ENCODE measurements around the gene AGBL4.
A peak's percentile ranks its signal among the peaks of the same experiment; 100 is the strongest.

Gene AGBL4

GRCh38 chr1:48718116-48718630 is 1305.6 kb downstream of the AGBL4 start:
- no peak overlapping the region for H3K4me3 Mint-ChIP-seq
- H3K9me3 Mint-ChIP-seq = no peaks in the 10 kb centered on the region
- H3K27me3 Mint-ChIP-seq (ENCODE audit: low read depth) = no peaks in the 10 kb centered on the region
- peaks cover 17% of the 10 kb centered on the region for H3K4me1 Mint-ChIP-seq
- no peaks in the 10 kb centered on the region for H3K36me3 Mint-ChIP-seq (ENCODE audit: low read depth)
- H3K27ac Mint-ChIP-seq = peak overlapping the region in 1 of 3 experiments; percentile 46
- TF ChIP-seq, protein P1, sequence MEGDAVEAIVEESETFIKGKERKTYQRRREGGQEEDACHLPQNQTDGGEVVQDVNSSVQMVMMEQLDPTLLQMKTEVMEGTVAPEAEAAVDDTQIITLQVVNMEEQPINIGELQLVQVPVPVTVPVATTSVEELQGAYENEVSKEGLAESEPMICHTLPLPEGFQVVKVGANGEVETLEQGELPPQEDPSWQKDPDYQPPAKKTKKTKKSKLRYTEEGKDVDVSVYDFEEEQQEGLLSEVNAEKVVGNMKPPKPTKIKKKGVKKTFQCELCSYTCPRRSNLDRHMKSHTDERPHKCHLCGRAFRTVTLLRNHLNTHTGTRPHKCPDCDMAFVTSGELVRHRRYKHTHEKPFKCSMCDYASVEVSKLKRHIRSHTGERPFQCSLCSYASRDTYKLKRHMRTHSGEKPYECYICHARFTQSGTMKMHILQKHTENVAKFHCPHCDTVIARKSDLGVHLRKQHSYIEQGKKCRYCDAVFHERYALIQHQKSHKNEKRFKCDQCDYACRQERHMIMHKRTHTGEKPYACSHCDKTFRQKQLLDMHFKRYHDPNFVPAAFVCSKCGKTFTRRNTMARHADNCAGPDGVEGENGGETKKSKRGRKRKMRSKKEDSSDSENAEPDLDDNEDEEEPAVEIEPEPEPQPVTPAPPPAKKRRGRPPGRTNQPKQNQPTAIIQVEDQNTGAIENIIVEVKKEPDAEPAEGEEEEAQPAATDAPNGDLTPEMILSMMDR (IDR thresholded peaks at IDR 0.05; ENCODE audit: unreplicated experiment in 3 of 3) = no peak

DNA sequence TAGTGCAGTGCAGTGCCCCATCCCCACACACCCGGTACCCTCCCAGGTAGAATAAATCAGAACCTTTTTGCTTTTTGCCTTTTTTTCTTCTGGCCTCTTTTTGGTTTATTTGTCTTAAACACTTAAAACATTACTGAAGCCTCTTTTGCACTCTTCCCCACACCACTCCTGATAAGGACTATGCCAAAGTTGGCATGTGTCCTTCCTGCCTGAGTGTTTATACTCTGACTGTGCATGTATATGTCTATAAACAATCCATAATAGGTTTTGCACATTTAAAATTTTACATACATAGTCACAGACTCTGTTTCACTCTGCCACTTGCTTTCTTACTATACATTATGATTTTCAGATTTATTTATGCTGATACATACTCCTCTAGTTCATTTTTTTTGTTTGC is 1306.7 kb downstream of the AGBL4 start:
- H3K36me3 Mint-ChIP-seq (ENCODE audit: low read depth) = no peaks in the 10 kb centered on the region
- H3K9me3 Mint-ChIP-seq = no peaks in the 10 kb centered on the region
- TF ChIP-seq, protein P1 (IDR thresholded peaks at IDR 0.05; ENCODE audit: unreplicated experiment in 3 of 3) = no peak
- peaks cover 17% of the 10 kb centered on the region for H3K4me1 Mint-ChIP-seq
- no peak overlapping the region for H3K4me3 Mint-ChIP-seq
- H3K27me3 Mint-ChIP-seq (ENCODE audit: low read depth) = no peaks in the 10 kb centered on the region
- no peak overlapping the region for H3K27ac Mint-ChIP-seq

GRCh38 chr1:48715921-48716320 is 1307.8 kb downstream of the AGBL4 start:
- TF ChIP-seq, protein P1 (IDR thresholded peaks at IDR 0.05; ENCODE audit: unreplicated experiment in 3 of 3) = no peak
- Mint-ChIP-seq H3K9me3 (no peaks in the 10 kb centered on the region), H3K27me3 (ENCODE audit: low read depth) (peaks cover 1% of the 10 kb centered on the region), H3K36me3 (ENCODE audit: low read depth) (no peaks in the 10 kb centered on the region), H3K27ac (no peak overlapping the region), H3K4me3 (no peak overlapping the region), H3K4me1 (peaks cover 17% of the 10 kb centered on the region)

DNA sequence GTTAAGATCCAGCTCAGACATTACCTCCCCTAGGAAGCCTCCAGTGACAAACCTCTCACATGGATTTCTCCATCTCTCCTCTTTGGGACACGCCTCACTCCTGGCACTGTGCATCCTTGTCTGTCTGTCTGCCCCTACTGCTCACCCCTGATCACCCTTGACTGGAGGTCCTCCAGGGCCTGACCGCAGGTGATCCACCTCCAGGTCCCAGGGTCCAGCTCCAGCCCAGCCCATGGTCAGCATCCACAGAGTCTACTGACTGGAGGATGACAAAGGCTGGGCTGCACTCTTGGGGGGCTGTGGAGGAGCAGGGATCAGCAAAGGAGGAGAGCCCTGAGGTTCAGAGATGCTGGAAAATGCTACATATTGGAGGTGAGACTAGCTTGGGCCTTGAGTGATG is 1312.8 kb downstream of the AGBL4 start:
- Mint-ChIP-seq H3K27me3 (ENCODE audit: low read depth) (peaks cover 8% of the 10 kb centered on the region), H3K27ac (no peak overlapping the region), H3K36me3 (ENCODE audit: low read depth) (no peaks in the 10 kb centered on the region), H3K4me1 (peaks cover 4% of the 10 kb centered on the region), H3K4me3 (no peak overlapping the region), H3K9me3 (no peaks in the 10 kb centered on the region)
- TF ChIP-seq, protein P1 (IDR thresholded peaks at IDR 0.05; ENCODE audit: unreplicated experiment in 3 of 3) = no peak

DNA sequence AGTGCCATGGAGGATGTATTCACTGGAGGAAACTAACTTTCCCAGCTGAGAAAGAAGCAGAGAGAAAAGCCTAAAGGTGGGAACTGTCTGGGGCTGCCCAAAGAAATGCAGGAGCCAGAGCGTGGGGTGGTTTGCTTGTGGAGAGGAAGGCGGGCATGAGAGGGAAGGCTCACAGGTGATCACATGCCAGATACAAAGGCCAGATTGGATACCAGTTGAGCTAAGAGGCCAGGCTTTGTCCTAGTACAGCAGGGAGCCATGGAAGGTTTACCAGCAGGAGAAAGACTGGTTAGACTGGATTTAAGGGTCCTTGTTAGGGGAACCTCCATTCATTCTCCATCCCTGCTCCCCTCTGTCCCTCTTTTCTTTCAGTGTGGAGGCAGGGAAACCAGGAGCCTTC is 1313.4 kb downstream of the AGBL4 start:
- H3K4me3 Mint-ChIP-seq = no peak overlapping the region
- H3K36me3 Mint-ChIP-seq (ENCODE audit: low read depth) = no peaks in the 10 kb centered on the region
- peaks cover 4% of the 10 kb centered on the region for H3K4me1 Mint-ChIP-seq
- H3K27ac Mint-ChIP-seq = no peak overlapping the region
- H3K9me3 Mint-ChIP-seq = no peaks in the 10 kb centered on the region
- peaks cover 8% of the 10 kb centered on the region for H3K27me3 Mint-ChIP-seq (ENCODE audit: low read depth)
- TF ChIP-seq, protein P1 (IDR thresholded peaks at IDR 0.05; ENCODE audit: unreplicated experiment in 3 of 3) = no peak

DNA sequence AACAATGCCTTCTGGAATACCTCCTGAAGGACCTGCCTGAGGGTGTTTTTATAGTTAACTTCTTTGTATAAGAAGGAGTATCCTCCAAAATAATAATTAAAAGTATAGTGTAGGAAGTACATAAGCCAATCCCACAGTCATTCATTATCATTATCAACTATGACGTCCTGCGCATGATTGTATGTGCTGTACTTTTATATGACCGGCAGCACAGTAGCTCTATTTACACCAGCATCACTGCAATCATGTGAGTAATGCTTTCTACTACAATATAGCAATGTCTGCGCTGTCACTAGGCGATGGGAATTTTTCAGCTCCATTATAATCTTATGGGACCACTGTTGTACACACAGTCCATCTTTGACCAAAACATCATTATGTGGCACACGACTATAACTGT is 1319.0 kb downstream of the AGBL4 start:
- H3K4me1 Mint-ChIP-seq = peaks cover 6% of the 10 kb centered on the region
- H3K9me3 Mint-ChIP-seq = no peaks in the 10 kb centered on the region
- peaks cover 21% of the 10 kb centered on the region for H3K27me3 Mint-ChIP-seq (ENCODE audit: low read depth)
- TF ChIP-seq, protein P1 (IDR thresholded peaks at IDR 0.05; ENCODE audit: unreplicated experiment in 3 of 3) = no peak
- H3K27ac Mint-ChIP-seq = no peak overlapping the region
- no peaks in the 10 kb centered on the region for H3K36me3 Mint-ChIP-seq (ENCODE audit: low read depth)
- H3K4me3 Mint-ChIP-seq = no peak overlapping the region

Measured in nephron (organoid).